CD14-positive monocyte (primary cell): ENCODE results near the gene FHIT. TPM values are rescaled to one million over a fixed set of nuclear protein-coding genes. Genes with fewer than 3 reads are reported as not detected.

Experiments
- DNase-seq, 3 donors: peaks; one replicate each; pipeline ENCODE4 v3.0.0-alpha.2; 2011 to 2022
- H2AFZ ChIP-seq: 2 replicates; pipeline ENCODE4 v1.6.0; 2012; ENCODE audit warnings: mild to moderate bottlenecking, low read depth, low read length, inconsistent platforms; ENCODE audit not compliant: insufficient read depth, poor library complexity, severe bottlenecking
- H3K27ac ChIP-seq, 2 donors: 1 replicate in 1 of 2; 2 replicates in 1 of 2; pipeline ENCODE4 v1.5.1; 2012 to 2013; ENCODE audit warnings: low read length in 2 of 2, control low read depth in 1 of 2, inconsistent platforms in 1 of 2, low read depth in 1 of 2, mild to moderate bottlenecking in 1 of 2
- H3K27me3 ChIP-seq, 2 donors: one replicate each; pipeline versions ENCODE4 v1.6.0 to v1.6.1; 2011 to 2013; ENCODE audit warnings: low read length in 2 of 2; ENCODE audit not compliant: control insufficient read depth in 2 of 2, insufficient read depth in 2 of 2
- H3K36me3 ChIP-seq, 2 donors: replicated peaks in 1 of 2; 1 replicate in 1 of 2; 2 replicates in 1 of 2; pipeline versions ENCODE4 v1.5.1 to v1.6.1; 2012 to 2013; ENCODE audit warnings: low read length in 2 of 2, control low read depth in 1 of 2, inconsistent platforms in 1 of 2, mild to moderate bottlenecking in 1 of 2; ENCODE audit not compliant: insufficient read depth in 2 of 2, control insufficient read depth in 1 of 2
- H3K4me1 ChIP-seq, 2 donors: 1 replicate in 1 of 2; 2 replicates in 1 of 2; pipeline versions ENCODE4 v1.5.1 to v1.6.1; 2012 to 2013; ENCODE audit warnings: low read length in 2 of 2, control low read depth in 1 of 2, inconsistent platforms in 1 of 2, mild to moderate bottlenecking in 1 of 2, moderate library complexity in 1 of 2; ENCODE audit not compliant: insufficient read depth in 2 of 2, control insufficient read depth in 1 of 2
- H3K4me2 ChIP-seq: replicated peaks from 2 replicates; pipeline ENCODE3; 2012; ENCODE audit warnings: low read length, moderate library complexity, mild to moderate bottlenecking; ENCODE audit not compliant: poor library complexity, severe bottlenecking; ENCODE audit errors: extremely low read depth
- H3K4me3 ChIP-seq, 3 experiments: fragments of 200-600 bp in 1 of 3; sonication (generic) in 1 of 3; replicated peaks in 1 of 3; 1 replicate in 2 of 3; 2 replicates in 1 of 3; pipeline ENCODE4 v1.5.1; 2011 to 2013; ENCODE audit warnings: low read length in 3 of 3, mild to moderate bottlenecking in 3 of 3, control low read depth in 2 of 3, low read depth in 2 of 3, inconsistent platforms in 1 of 3, moderate library complexity in 1 of 3
- H3K79me2 ChIP-seq: 2 replicates; pipeline ENCODE4 v1.6.0; 2012; ENCODE audit warnings: mild to moderate bottlenecking, control low read depth, inconsistent platforms, low read length, moderate library complexity; ENCODE audit not compliant: insufficient read depth
- H3K9ac ChIP-seq: 2 replicates; pipeline ENCODE4 v1.6.0; 2017; ENCODE audit warnings: low read length, mild to moderate bottlenecking; ENCODE audit not compliant: insufficient read depth, poor library complexity, severe bottlenecking
- H3K9me3 ChIP-seq, 2 donors: replicated peaks in 1 of 2; 1 replicate in 1 of 2; 2 replicates in 1 of 2; pipeline versions ENCODE4 v1.5.1 to v1.6.1; 2012 to 2013; ENCODE audit warnings: low read length in 2 of 2, control low read depth in 1 of 2; ENCODE audit not compliant: control insufficient read depth in 1 of 2, insufficient read depth in 1 of 2
- H4K20me1 ChIP-seq: 2 replicates; pipeline ENCODE4 v1.6.0; 2012; ENCODE audit warnings: mild to moderate bottlenecking, low read length, control low read depth, moderate library complexity; ENCODE audit not compliant: insufficient read depth
- H3K27ac Mint-ChIP-seq, 7 donors: one replicate each; pipeline ENCODE4 v1.8.0; 2020; ENCODE audit warnings: mild to moderate bottlenecking in 7 of 7, mixed read lengths in 7 of 7, moderate library complexity in 6 of 7, inconsistent platforms in 2 of 7
- H3K27me3 Mint-ChIP-seq, 3 donors: one replicate each; pipeline ENCODE4 v1.8.0; 2021 to 2022; ENCODE audit warnings: low read depth in 3 of 3, mild to moderate bottlenecking in 3 of 3, mixed read lengths in 3 of 3, moderate library complexity in 3 of 3, inconsistent platforms in 1 of 3
- H3K36me3 Mint-ChIP-seq, 2 donors: one replicate each; pipeline ENCODE4 v1.8.0; 2020; ENCODE audit warnings: mixed read lengths in 2 of 2, inconsistent platforms in 1 of 2, mild to moderate bottlenecking in 1 of 2
- H3K4me1 Mint-ChIP-seq: one replicate; pipeline ENCODE4 v1.8.0; 2020; ENCODE audit warnings: mild to moderate bottlenecking, mixed read lengths
- H3K4me3 Mint-ChIP-seq, 2 donors: one replicate each; pipeline ENCODE4 v1.8.0; 2020; ENCODE audit warnings: mild to moderate bottlenecking in 2 of 2, mixed read lengths in 2 of 2, moderate library complexity in 1 of 2
- H3K9me3 Mint-ChIP-seq, 7 donors: one replicate each; pipeline ENCODE4 v1.8.0; 2020 to 2022; ENCODE audit warnings: mixed read lengths in 7 of 7, mild to moderate bottlenecking in 6 of 7, moderate library complexity in 6 of 7, inconsistent platforms in 2 of 7
- WGBS: methylation state at CpG from one replicate; pipeline ENCODE4 v1.1.5; 2013; ENCODE audit warnings: missing lambda C conversion rate; ENCODE audit not compliant: insufficient coverage; 5-methylcytosine and 5-hydroxymethylcytosine counted together
- intact Hi-C, 2 donors: fragments of 100-400 bp; cut with micrococcal nuclease; formaldehyde crosslinking; loops; one replicate each; pipeline versions ENCODE4 v1.15.0 to v1.15.1; 2023
- polyA plus RNA-seq, 3 donors: library from polyadenylated mRNA; depleted of rRNA in 1 of 3; unstranded in 2 of 3; stranded (reverse) in 1 of 3; fragments of 300-500 nt in 2 of 3; fragments of >200 nt in 1 of 3; fragmentation: Illumina TruSeq in 2 of 3; gene quantifications; 1 replicate in 2 of 3; 2 replicates in 1 of 3; pipeline ENCODE4 v1.2.3, GENCODE V29; 2012 to 2021
- TF ChIP-seq, protein P1 (sequence below): fragments of 200-600 bp; IDR thresholded peaks from one replicate; pipeline ENCODE4 v1.8.0; 2022; ENCODE audit warnings: antibody characterized with exemption, mild to moderate bottlenecking

FHIT gene
- polyA plus RNA-seq, 3 donors = 1.7 to 3.4 (median 3.2) TPM

- Histone ChIP-seq H3K4me1 (no peaks in the 10 kb centered on the region), H3K27me3 (no peaks in the 10 kb centered on the region), H3K9me3 (no peaks in the 10 kb centered on the region), H2AFZ (no peak overlapping the region), H3K9ac (no peak overlapping the region), H3K79me2 (no peaks in the 10 kb centered on the region), H3K27ac (no peak overlapping the region), H3K36me3 (no peaks in the 10 kb centered on the region), H3K4me3 (no peak overlapping the region), H4K20me1 (no peaks in the 10 kb centered on the region), H3K4me2 (no peak overlapping the region)
- Mint-ChIP-seq H3K4me3 (no peak overlapping the region), H3K4me1 (no peaks in the 10 kb centered on the region), H3K27ac (no peak overlapping the region), H3K9me3 (peaks cover 0 to 4% (median 0%) of the 10 kb centered on the region in 7 donors), H3K36me3 (no peaks in the 10 kb centered on the region), H3K27me3 (peaks cover 0 to 3% (median 0%) of the 10 kb centered on the region in 3 donors)
- DNase-seq = no peak
- intact Hi-C loops = no loop called here
- WGBS = no CpG with 5 or more reads among the region's 5 CpGs
- TF ChIP-seq, protein P1, sequence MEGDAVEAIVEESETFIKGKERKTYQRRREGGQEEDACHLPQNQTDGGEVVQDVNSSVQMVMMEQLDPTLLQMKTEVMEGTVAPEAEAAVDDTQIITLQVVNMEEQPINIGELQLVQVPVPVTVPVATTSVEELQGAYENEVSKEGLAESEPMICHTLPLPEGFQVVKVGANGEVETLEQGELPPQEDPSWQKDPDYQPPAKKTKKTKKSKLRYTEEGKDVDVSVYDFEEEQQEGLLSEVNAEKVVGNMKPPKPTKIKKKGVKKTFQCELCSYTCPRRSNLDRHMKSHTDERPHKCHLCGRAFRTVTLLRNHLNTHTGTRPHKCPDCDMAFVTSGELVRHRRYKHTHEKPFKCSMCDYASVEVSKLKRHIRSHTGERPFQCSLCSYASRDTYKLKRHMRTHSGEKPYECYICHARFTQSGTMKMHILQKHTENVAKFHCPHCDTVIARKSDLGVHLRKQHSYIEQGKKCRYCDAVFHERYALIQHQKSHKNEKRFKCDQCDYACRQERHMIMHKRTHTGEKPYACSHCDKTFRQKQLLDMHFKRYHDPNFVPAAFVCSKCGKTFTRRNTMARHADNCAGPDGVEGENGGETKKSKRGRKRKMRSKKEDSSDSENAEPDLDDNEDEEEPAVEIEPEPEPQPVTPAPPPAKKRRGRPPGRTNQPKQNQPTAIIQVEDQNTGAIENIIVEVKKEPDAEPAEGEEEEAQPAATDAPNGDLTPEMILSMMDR = no peak
These were observed 1081.5 kb downstream of the FHIT start for GRCh38 chr3:60169755-60170154.

GRCh38 chr3:60167186-60167585 is 1084.1 kb downstream of the FHIT start:
- H3K4me2 ChIP-seq = no peak overlapping the region
- H3K79me2 ChIP-seq = no peaks in the 10 kb centered on the region
- H3K4me3 ChIP-seq = no peak overlapping the region
- no peaks in the 10 kb centered on the region for H3K27me3 ChIP-seq
- DNase-seq = no peak
- H3K27ac Mint-ChIP-seq = no peak overlapping the region
- TF ChIP-seq, protein P1 = no peak
- intact Hi-C loops = no loop called here
- H3K36me3 Mint-ChIP-seq = no peaks in the 10 kb centered on the region
- H3K27me3 Mint-ChIP-seq = peaks cover 0 to 3% (median 0%) of the 10 kb centered on the region in 3 donors
- H4K20me1 ChIP-seq = no peaks in the 10 kb centered on the region
- no peaks in the 10 kb centered on the region for H3K4me1 Mint-ChIP-seq
- no peaks in the 10 kb centered on the region for H3K9me3 ChIP-seq
- no peaks in the 10 kb centered on the region for H3K4me1 ChIP-seq
- H2AFZ ChIP-seq = no peak overlapping the region
- H3K36me3 ChIP-seq = no peaks in the 10 kb centered on the region
- H3K27ac ChIP-seq = no peak overlapping the region
- H3K9me3 Mint-ChIP-seq = peaks cover 0 to 2% (median 0%) of the 10 kb centered on the region in 7 donors
- no peak overlapping the region for H3K9ac ChIP-seq
- H3K4me3 Mint-ChIP-seq = no peak overlapping the region
